CD14-positive monocyte (primary cell): ENCODE results near the gene MS4A4E. TPM values are rescaled to one million over a fixed set of nuclear protein-coding genes. Genes with fewer than 3 reads are reported as not detected.

Experiments
- DNase-seq, 3 donors: peaks; one replicate each; pipeline ENCODE4 v3.0.0-alpha.2; 2011 to 2022
- H2AFZ ChIP-seq: 2 replicates; pipeline ENCODE4 v1.6.0; 2012; ENCODE audit warnings: mild to moderate bottlenecking, low read depth, low read length, inconsistent platforms; ENCODE audit not compliant: insufficient read depth, poor library complexity, severe bottlenecking
- H3K27ac ChIP-seq, 2 donors: 1 replicate in 1 of 2; 2 replicates in 1 of 2; pipeline ENCODE4 v1.5.1; 2012 to 2013; ENCODE audit warnings: low read length in 2 of 2, control low read depth in 1 of 2, inconsistent platforms in 1 of 2, low read depth in 1 of 2, mild to moderate bottlenecking in 1 of 2
- H3K27me3 ChIP-seq, 2 donors: one replicate each; pipeline versions ENCODE4 v1.6.0 to v1.6.1; 2011 to 2013; ENCODE audit warnings: low read length in 2 of 2; ENCODE audit not compliant: control insufficient read depth in 2 of 2, insufficient read depth in 2 of 2
- H3K36me3 ChIP-seq, 2 donors: replicated peaks in 1 of 2; 1 replicate in 1 of 2; 2 replicates in 1 of 2; pipeline versions ENCODE4 v1.5.1 to v1.6.1; 2012 to 2013; ENCODE audit warnings: low read length in 2 of 2, control low read depth in 1 of 2, inconsistent platforms in 1 of 2, mild to moderate bottlenecking in 1 of 2; ENCODE audit not compliant: insufficient read depth in 2 of 2, control insufficient read depth in 1 of 2
- H3K4me1 ChIP-seq, 2 donors: 1 replicate in 1 of 2; 2 replicates in 1 of 2; pipeline versions ENCODE4 v1.5.1 to v1.6.1; 2012 to 2013; ENCODE audit warnings: low read length in 2 of 2, control low read depth in 1 of 2, inconsistent platforms in 1 of 2, mild to moderate bottlenecking in 1 of 2, moderate library complexity in 1 of 2; ENCODE audit not compliant: insufficient read depth in 2 of 2, control insufficient read depth in 1 of 2
- H3K4me2 ChIP-seq: replicated peaks from 2 replicates; pipeline ENCODE3; 2012; ENCODE audit warnings: low read length, moderate library complexity, mild to moderate bottlenecking; ENCODE audit not compliant: poor library complexity, severe bottlenecking; ENCODE audit errors: extremely low read depth
- H3K4me3 ChIP-seq, 3 experiments: fragments of 200-600 bp in 1 of 3; sonication (generic) in 1 of 3; replicated peaks in 1 of 3; 1 replicate in 2 of 3; 2 replicates in 1 of 3; pipeline ENCODE4 v1.5.1; 2011 to 2013; ENCODE audit warnings: low read length in 3 of 3, mild to moderate bottlenecking in 3 of 3, control low read depth in 2 of 3, low read depth in 2 of 3, inconsistent platforms in 1 of 3, moderate library complexity in 1 of 3
- H3K79me2 ChIP-seq: 2 replicates; pipeline ENCODE4 v1.6.0; 2012; ENCODE audit warnings: mild to moderate bottlenecking, control low read depth, inconsistent platforms, low read length, moderate library complexity; ENCODE audit not compliant: insufficient read depth
- H3K9ac ChIP-seq: 2 replicates; pipeline ENCODE4 v1.6.0; 2017; ENCODE audit warnings: low read length, mild to moderate bottlenecking; ENCODE audit not compliant: insufficient read depth, poor library complexity, severe bottlenecking
- H3K9me3 ChIP-seq, 2 donors: replicated peaks in 1 of 2; 1 replicate in 1 of 2; 2 replicates in 1 of 2; pipeline versions ENCODE4 v1.5.1 to v1.6.1; 2012 to 2013; ENCODE audit warnings: low read length in 2 of 2, control low read depth in 1 of 2; ENCODE audit not compliant: control insufficient read depth in 1 of 2, insufficient read depth in 1 of 2
- H4K20me1 ChIP-seq: 2 replicates; pipeline ENCODE4 v1.6.0; 2012; ENCODE audit warnings: mild to moderate bottlenecking, low read length, control low read depth, moderate library complexity; ENCODE audit not compliant: insufficient read depth
- H3K27ac Mint-ChIP-seq, 7 donors: one replicate each; pipeline ENCODE4 v1.8.0; 2020; ENCODE audit warnings: mild to moderate bottlenecking in 7 of 7, mixed read lengths in 7 of 7, moderate library complexity in 6 of 7, inconsistent platforms in 2 of 7
- H3K27me3 Mint-ChIP-seq, 3 donors: one replicate each; pipeline ENCODE4 v1.8.0; 2021 to 2022; ENCODE audit warnings: low read depth in 3 of 3, mild to moderate bottlenecking in 3 of 3, mixed read lengths in 3 of 3, moderate library complexity in 3 of 3, inconsistent platforms in 1 of 3
- H3K36me3 Mint-ChIP-seq, 2 donors: one replicate each; pipeline ENCODE4 v1.8.0; 2020; ENCODE audit warnings: mixed read lengths in 2 of 2, inconsistent platforms in 1 of 2, mild to moderate bottlenecking in 1 of 2
- H3K4me1 Mint-ChIP-seq: one replicate; pipeline ENCODE4 v1.8.0; 2020; ENCODE audit warnings: mild to moderate bottlenecking, mixed read lengths
- H3K4me3 Mint-ChIP-seq, 2 donors: one replicate each; pipeline ENCODE4 v1.8.0; 2020; ENCODE audit warnings: mild to moderate bottlenecking in 2 of 2, mixed read lengths in 2 of 2, moderate library complexity in 1 of 2
- H3K9me3 Mint-ChIP-seq, 7 donors: one replicate each; pipeline ENCODE4 v1.8.0; 2020 to 2022; ENCODE audit warnings: mixed read lengths in 7 of 7, mild to moderate bottlenecking in 6 of 7, moderate library complexity in 6 of 7, inconsistent platforms in 2 of 7
- WGBS: methylation state at CpG from one replicate; pipeline ENCODE4 v1.1.5; 2013; ENCODE audit warnings: missing lambda C conversion rate; ENCODE audit not compliant: insufficient coverage; 5-methylcytosine and 5-hydroxymethylcytosine counted together
- intact Hi-C, 2 donors: fragments of 100-400 bp; cut with micrococcal nuclease; formaldehyde crosslinking; loops; one replicate each; pipeline versions ENCODE4 v1.15.0 to v1.15.1; 2023
- polyA plus RNA-seq, 3 donors: library from polyadenylated mRNA; depleted of rRNA in 1 of 3; unstranded in 2 of 3; stranded (reverse) in 1 of 3; fragments of 300-500 nt in 2 of 3; fragments of >200 nt in 1 of 3; fragmentation: Illumina TruSeq in 2 of 3; gene quantifications; 1 replicate in 2 of 3; 2 replicates in 1 of 3; pipeline ENCODE4 v1.2.3, GENCODE V29; 2012 to 2021
- TF ChIP-seq, protein P1 (sequence below): fragments of 200-600 bp; IDR thresholded peaks from one replicate; pipeline ENCODE4 v1.8.0; 2022; ENCODE audit warnings: antibody characterized with exemption, mild to moderate bottlenecking

Gene MS4A4E
- polyA plus RNA-seq, 3 donors, result 1.00 to 10.2 (median 1.1) TPM

DNA sequence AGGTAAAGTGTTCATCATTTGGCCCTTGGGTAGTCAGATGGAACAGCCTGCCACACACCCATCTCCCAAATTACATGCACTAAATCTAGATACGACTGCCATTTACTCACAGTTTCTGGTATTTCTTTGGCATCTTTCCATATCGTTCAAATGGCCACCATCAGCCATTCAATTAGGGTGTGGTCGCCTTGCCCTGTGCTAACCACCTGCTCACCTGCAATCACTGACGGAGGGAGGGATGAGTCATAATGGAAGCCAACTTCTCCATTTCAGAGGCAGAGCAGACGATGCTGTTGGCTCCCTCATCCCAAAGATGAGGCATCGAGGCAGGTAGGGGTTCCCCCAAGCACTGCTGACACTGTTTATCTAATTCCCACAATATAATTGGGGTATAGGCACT, 74.6 kb downstream of the MS4A4E start:
- Histone ChIP-seq H4K20me1 (peaks cover 56% of the 10 kb centered on the region), H3K4me1 (peaks cover 33 to 48% of the 10 kb centered on the region in 2 donors), H3K4me2 (no peak overlapping the region), H3K36me3 (peaks cover 52 to 76% of the 10 kb centered on the region in 2 donors), H3K27ac (no peak overlapping the region), H2AFZ (no peak overlapping the region), H3K9me3 (no peaks in the 10 kb centered on the region), H3K27me3 (no peaks in the 10 kb centered on the region), H3K9ac (no peak overlapping the region), H3K79me2 (peaks cover 20% of the 10 kb centered on the region), H3K4me3 (no peak overlapping the region)
- Mint-ChIP-seq H3K4me3 (no peak overlapping the region), H3K36me3 (peaks cover 72 to 79% of the 10 kb centered on the region in 2 donors), H3K9me3 (peaks cover 0 to 5% (median 2%) of the 10 kb centered on the region in 7 donors), H3K4me1 (peaks cover 51% of the 10 kb centered on the region), H3K27ac (peak overlapping the region in 1 of 7 donors; percentile 58), H3K27me3 (peaks cover 0 to 2% (median 0%) of the 10 kb centered on the region in 3 donors)
- no CpG with 5 or more reads among the region's 6 CpGs for WGBS
- peak in 1 of 3 donors; percentile 24 for DNase-seq
- TF ChIP-seq, protein P1, sequence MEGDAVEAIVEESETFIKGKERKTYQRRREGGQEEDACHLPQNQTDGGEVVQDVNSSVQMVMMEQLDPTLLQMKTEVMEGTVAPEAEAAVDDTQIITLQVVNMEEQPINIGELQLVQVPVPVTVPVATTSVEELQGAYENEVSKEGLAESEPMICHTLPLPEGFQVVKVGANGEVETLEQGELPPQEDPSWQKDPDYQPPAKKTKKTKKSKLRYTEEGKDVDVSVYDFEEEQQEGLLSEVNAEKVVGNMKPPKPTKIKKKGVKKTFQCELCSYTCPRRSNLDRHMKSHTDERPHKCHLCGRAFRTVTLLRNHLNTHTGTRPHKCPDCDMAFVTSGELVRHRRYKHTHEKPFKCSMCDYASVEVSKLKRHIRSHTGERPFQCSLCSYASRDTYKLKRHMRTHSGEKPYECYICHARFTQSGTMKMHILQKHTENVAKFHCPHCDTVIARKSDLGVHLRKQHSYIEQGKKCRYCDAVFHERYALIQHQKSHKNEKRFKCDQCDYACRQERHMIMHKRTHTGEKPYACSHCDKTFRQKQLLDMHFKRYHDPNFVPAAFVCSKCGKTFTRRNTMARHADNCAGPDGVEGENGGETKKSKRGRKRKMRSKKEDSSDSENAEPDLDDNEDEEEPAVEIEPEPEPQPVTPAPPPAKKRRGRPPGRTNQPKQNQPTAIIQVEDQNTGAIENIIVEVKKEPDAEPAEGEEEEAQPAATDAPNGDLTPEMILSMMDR, result no peak
- intact Hi-C loops, result loop anchor here in 1 of 2 donors (5.0 kb wide), 1 partner anchor 34 kb away; no protein-coding TSS in a partner anchor

DNA sequence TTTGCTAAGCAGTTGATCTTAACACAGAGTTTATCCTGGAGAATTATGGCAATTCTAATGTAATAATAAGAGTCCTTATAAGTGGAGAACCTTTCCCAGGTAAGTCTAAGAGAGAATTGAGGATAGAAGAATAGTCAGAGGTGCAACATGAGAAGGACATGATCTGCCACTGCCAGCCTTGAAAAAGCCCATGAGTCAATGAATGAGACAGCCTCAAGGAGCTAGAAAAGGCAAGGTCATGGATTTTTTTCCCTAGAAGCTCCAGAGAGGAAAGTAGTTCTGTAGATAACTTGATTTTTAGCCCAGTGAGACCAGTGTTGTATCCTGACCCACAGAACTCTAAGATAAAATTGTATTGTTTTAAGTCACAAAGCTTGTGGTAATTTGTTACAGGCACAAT, 77.0 kb downstream of the MS4A4E start:
- Histone ChIP-seq H3K79me2 (no peaks in the 10 kb centered on the region), H2AFZ (no peak overlapping the region), H3K36me3 (peaks cover 31 to 62% of the 10 kb centered on the region in 2 donors), H3K9me3 (no peaks in the 10 kb centered on the region), H3K4me3 (no peak overlapping the region), H3K4me1 (peaks cover 14 to 24% of the 10 kb centered on the region in 2 donors), H3K4me2 (no peak overlapping the region), H3K27me3 (no peaks in the 10 kb centered on the region), H3K27ac (no peak overlapping the region), H4K20me1 (peaks cover 33% of the 10 kb centered on the region), H3K9ac (no peak overlapping the region)
- no peak for DNase-seq
- no peak overlapping the region for H3K4me3 Mint-ChIP-seq
- H3K27me3 Mint-ChIP-seq, result peaks cover 0 to 3% (median 0%) of the 10 kb centered on the region in 3 donors
- peaks cover 59 to 69% of the 10 kb centered on the region in 2 donors for H3K36me3 Mint-ChIP-seq
- H3K4me1 Mint-ChIP-seq, result peaks cover 28% of the 10 kb centered on the region
- intact Hi-C loops, result loop anchor here in 1 of 2 donors (5.0 kb wide), 1 partner anchor 36 kb away; no protein-coding TSS in a partner anchor
- peaks cover 0 to 5% (median 2%) of the 10 kb centered on the region in 7 donors for H3K9me3 Mint-ChIP-seq
- H3K27ac Mint-ChIP-seq, result peak overlapping the region in 1 of 7 donors; percentile 25
- TF ChIP-seq, protein P1, result no peak
